Right forelimb (tissue), 1 donor: ENCODE results near the gene SLC9A8.
A peak's percentile ranks its signal among the peaks of the same experiment; 100 is the strongest.

Experiments used
- DNase-seq: peaks from one replicate; pipeline ENCODE4 v3.0.0-alpha.2; 2018

The SLC9A8 gene

GRCh38 chr20:49896204-49896603, 83.6 kb downstream of the SLC9A8 start:
- DNase-seq, result no peak

GRCh38 chr20:49899541-49900383, 87.1 kb downstream of the SLC9A8 start:
- no peak for DNase-seq

- DNase-seq, result no peak
Measured at GRCh38 chr20:49901588-49901987, 89.0 kb downstream of the SLC9A8 start.

GRCh38 chr20:49904440-49905214, 92.0 kb downstream of the SLC9A8 start:
- DNase-seq, result no peak

- no peak for DNase-seq
Measured at GRCh38 chr20:49905415-49906091, 92.9 kb downstream of the SLC9A8 start.

GRCh38 chr20:49906101-49906604, 93.5 kb downstream of the SLC9A8 start:
- no peak for DNase-seq

GRCh38 chr20:49906615-49907154, 94.1 kb downstream of the SLC9A8 start:
- DNase-seq, result no peak

- no peak for DNase-seq
Measured at GRCh38 chr20:49907405-49908257, 95.0 kb downstream of the SLC9A8 start.

- DNase-seq, result no peak
Measured at GRCh38 chr20:49908258-49908565, 95.6 kb downstream of the SLC9A8 start.

GRCh38 chr20:49909499-49910339, 97.1 kb downstream of the SLC9A8 start:
- DNase-seq, result no peak

GRCh38 chr20:49910340-49910706, 97.7 kb downstream of the SLC9A8 start:
- no peak for DNase-seq

- DNase-seq, result no peak
Measured at GRCh38 chr20:49913399-49914047, 100.9 kb downstream of the SLC9A8 start.

GRCh38 chr20:49914310-49915117, 101.9 kb downstream of the SLC9A8 start:
- DNase-seq, result no peak

- no peak for DNase-seq
Measured at GRCh38 chr20:49915118-49915379, 102.4 kb downstream of the SLC9A8 start.

GRCh38 chr20:49915380-49916145, 102.9 kb downstream of the SLC9A8 start, which contains the start of gene SPATA2:
SPATA2 (minus strand) TSS chr20:49915529; CDS start chr20:49908490, 7,039 bp downstream.
- DNase-seq, result peak; percentile 98

- no peak for DNase-seq
Measured at GRCh38 chr20:49916146-49917002, 103.7 kb downstream of the SLC9A8 start.

GRCh38 chr20:49918446-49918845, 105.8 kb downstream of the SLC9A8 start:
- no peak for DNase-seq

GRCh38 chr20:49919009-49919408, 106.4 kb downstream of the SLC9A8 start:
- no peak for DNase-seq
